SW480 (cell line): ENCODE results near the gene ARRDC5.
"Not testable (repeated sequence)": the region's sequence is repeated elsewhere in the genome, so short reads cannot be mapped to it uniquely, and the experiment has no call there.

Experiments
- DNase-seq: peaks from one replicate; pipeline ENCODE4 v3.0.0-alpha.2; 2016; ENCODE audit warnings: low spot score

The ARRDC5 gene

GRCh38 chr19:4902796-4903195 lies at the start of gene ARRDC5:
ARRDC5 (minus strand) TSS chr19:4902896; CDS start chr19:4902825, 71 bp downstream.
- DNase-seq: no peak

DNA sequence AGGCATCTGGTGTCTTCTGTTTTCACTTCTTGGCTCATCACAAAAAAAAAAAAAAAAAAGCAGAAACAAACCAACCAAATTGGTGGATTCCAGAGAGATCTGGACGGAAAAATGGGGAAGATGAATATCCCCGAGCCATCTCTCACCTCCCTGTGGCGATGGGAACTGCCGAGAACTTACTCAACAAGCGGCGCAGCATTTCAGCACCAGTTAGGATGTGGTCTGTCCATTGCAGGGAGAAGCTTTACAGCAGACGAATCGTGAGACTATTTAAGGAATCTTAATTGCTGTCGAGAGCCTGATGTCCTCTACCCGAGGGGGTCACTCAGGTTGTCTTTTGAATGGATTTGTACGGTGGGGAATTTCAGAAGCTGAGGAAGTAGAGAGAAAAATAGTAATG lies 49.0 kb upstream of the ARRDC5 start:
- no peak for DNase-seq

- not testable (repeated sequence) for DNase-seq
Measured at GRCh38 chr19:4950650-4951049, 48.0 kb upstream of the ARRDC5 start.

DNA sequence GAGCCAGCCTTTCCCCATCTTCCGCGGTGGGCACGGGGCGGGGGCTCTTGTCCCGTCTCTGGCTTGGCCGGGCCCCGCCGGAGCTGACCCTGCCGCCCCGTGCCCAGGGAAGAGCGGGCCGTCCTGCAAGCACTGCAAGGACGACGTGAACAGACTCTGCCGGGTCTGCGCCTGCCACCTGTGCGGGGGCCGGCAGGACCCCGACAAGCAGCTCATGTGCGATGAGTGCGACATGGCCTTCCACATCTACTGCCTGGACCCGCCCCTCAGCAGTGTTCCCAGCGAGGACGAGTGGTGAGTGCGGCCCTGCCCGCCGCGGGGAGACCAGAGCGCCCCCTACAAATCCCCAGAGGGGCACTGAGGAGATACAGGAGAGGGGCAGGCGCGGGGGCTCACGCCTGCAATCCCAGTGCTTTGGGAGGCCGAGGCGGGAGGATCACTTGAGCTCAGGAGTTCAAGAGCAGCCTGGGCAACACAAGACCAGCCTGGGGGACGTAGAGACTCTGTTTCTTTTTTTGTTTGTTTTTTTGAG lies 39.0 kb upstream of the ARRDC5 start:
- DNase-seq: not testable (repeated sequence)

- DNase-seq: no peak
Measured at GRCh38 chr19:4939466-4939865, 36.8 kb upstream of the ARRDC5 start.

GRCh38 chr19:4938461-4938860 lies 35.8 kb upstream of the ARRDC5 start:
- not testable (repeated sequence) for DNase-seq

DNA sequence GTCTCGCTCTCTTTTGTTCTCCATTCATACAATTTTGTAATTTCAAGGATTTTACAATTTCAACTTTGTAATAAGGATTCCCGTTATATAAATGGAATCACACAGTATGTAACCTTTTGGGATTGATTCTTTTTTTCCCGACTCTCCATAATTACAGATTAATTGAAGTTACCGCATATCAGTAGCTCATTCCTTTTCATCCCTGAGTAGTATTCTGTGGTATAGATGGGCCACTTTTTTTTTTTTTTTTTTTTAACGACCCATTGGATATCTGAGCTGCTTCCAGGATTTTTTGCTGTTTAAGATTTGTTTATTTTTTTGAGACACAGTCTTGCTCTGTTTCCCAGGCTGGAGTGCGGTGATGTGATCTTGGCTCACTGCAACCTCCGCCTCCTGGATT lies 34.4 kb upstream of the ARRDC5 start:
- no peak for DNase-seq

- DNase-seq: no peak
Measured at GRCh38 chr19:4935444-4935843, 32.7 kb upstream of the ARRDC5 start.

DNA sequence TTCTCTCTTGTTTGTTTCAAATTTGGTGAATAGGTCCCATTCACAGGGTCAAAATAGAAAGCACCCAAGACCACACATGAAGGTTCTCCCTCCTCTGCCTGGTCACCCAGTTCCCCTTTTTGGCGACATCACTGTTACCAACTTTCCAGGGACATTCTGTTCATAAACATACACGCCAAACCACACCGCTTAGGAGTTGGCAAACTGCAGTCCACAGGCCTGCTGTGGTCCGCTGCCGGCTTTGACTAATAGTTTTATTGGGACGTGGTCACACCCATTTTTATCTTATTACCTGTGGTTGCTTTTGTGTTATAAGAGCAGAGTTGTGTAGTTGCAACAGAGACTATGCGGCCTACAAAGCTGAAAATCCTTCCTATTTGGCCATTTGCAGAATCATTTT lies 30.8 kb upstream of the ARRDC5 start:
- peak; percentile 49 for DNase-seq

DNA sequence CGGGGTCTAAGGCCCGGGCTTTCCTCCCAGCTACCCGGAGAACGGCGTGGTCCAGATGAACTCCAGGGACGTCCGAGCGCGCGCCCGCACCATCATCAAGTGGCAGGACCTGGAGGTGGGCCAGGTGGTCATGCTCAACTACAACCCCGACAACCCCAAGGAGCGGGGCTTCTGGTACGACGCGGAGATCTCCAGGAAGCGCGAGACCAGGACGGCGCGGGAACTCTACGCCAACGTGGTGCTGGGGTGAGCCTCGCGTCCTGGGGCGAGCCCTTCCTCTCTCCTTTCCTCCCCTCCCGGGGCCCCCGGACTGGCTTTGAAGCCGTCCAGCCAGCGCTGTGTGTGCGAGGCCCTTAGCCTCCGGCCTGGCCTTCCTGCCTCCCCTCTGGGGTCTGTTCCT lies 30.0 kb upstream of the ARRDC5 start:
- no peak for DNase-seq

GRCh38 chr19:4930664-4931063 lies 28.0 kb upstream of the ARRDC5 start:
- DNase-seq: no peak

- DNase-seq: no peak
Measured at GRCh38 chr19:4929186-4929585, 26.5 kb upstream of the ARRDC5 start.

- DNase-seq: no peak
Measured at GRCh38 chr19:4923276-4923747, 20.6 kb upstream of the ARRDC5 start.

GRCh38 chr19:4922530-4923275 lies 20.0 kb upstream of the ARRDC5 start:
- no peak for DNase-seq

GRCh38 chr19:4916292-4917082 lies 13.8 kb upstream of the ARRDC5 start:
- no peak for DNase-seq

GRCh38 chr19:4914736-4915501 lies 12.2 kb upstream of the ARRDC5 start:
- peak; percentile 91 for DNase-seq

DNA sequence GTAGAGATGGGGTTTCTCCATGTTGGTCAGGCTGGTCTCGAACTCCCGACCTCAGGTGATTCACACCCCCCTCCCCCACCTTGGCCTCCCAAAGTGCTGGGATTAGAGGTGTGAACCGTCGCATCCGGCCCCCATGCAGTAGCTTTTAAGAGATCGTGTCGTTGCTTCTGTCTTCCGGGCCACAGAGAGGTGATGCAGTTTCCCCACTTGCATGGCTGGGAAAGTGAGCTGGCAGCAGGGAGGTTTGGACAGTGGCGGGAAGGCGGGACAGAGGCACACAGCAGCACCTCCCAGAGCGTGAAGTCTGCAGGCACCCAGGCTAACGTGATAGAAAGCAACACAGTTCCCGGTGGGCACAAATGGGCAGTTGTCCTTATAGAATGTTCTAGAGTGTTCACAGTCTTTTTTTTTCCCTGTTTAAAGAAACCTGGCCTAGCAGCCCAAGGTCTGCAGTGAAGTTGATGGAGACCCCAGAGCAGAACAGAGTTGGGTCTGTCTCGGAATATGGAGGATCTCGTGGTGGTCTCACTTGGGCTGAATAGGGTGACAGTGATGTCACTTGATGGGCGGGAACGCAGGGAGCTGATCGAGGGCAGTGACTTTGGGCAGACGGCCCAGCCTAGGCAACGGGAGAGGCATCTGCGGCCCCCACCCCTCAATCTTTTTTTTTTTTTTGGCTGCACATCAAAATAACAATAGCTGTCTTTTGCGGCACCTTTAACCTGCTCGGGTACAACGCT lies 11.5 kb upstream of the ARRDC5 start:
- DNase-seq: peak; percentile 13

GRCh38 chr19:4911786-4912672 lies 9.3 kb upstream of the ARRDC5 start:
- DNase-seq: peak; percentile 50

- no peak for DNase-seq
Measured at GRCh38 chr19:4911314-4911713, 8.6 kb upstream of the ARRDC5 start.

- DNase-seq: peak; percentile 77
Measured at GRCh38 chr19:4910594-4911281, 8.0 kb upstream of the ARRDC5 start.
